ENCODE data around the gene PXYLP1.

The PXYLP1 gene

GRCh38 chr3:141287326-141287725, 55.7 kb downstream of the PXYLP1 start:
- Histone ChIP-seq H3K4me1 (ENCODE audit: control insufficient read depth, insufficient read depth, low read depth, low read length) (peaks cover 19% of the 10 kb centered on the region), H3K9ac (ENCODE audit: low read length) (no peak overlapping the region), H3K79me1 (replicated peaks; ENCODE audit: low read length, poor library complexity, severe bottlenecking) (no peaks in the 10 kb centered on the region), H4K8ac (ENCODE audit: low read length) (no peak overlapping the region), H2AK5ac (ENCODE audit: low read length, severe bottlenecking) (no peak overlapping the region), H3K27ac (ENCODE audit: low read length, poor library complexity, severe bottlenecking) (no peak overlapping the region), H3K27me3 (ENCODE audit: control insufficient read depth in 1 of 2, insufficient read depth in 1 of 2, low read length in 2 of 2) (no peaks in the 10 kb centered on the region), H3K18ac (ENCODE audit: low read depth in 1 of 2, low read length in 2 of 2) (no peak overlapping the region), H3K23ac (ENCODE audit: low read length in 2 of 2) (no peak overlapping the region), H2AFZ (ENCODE audit: low read depth, low read length) (no peak overlapping the region), H3K4me2 (ENCODE audit: low read length, poor library complexity, severe bottlenecking) (no peak overlapping the region), H4K91ac (ENCODE audit: low read length) (no peak overlapping the region), H2BK5ac (ENCODE audit: low read depth, low read length, poor library complexity, severe bottlenecking) (no peak overlapping the region), H3K4me3 (ENCODE audit: insufficient read depth in 1 of 2, low read depth in 1 of 2, low read length in 2 of 2) (no peak overlapping the region), H3K14ac (ENCODE audit: low read length in 2 of 2) (no peak overlapping the region), H3K4ac (ENCODE audit: low read depth in 1 of 2, low read length in 2 of 2) (no peak overlapping the region), H2BK12ac (ENCODE audit: low read length in 2 of 2) (no peak overlapping the region), H3K9me3 (ENCODE audit: control insufficient read depth, low read length) (no peaks in the 10 kb centered on the region), H3K36me3 (ENCODE audit: control insufficient read depth in 1 of 2, insufficient read depth in 2 of 2, low read depth in 1 of 2, low read length in 2 of 2) (peaks cover under 1 to 22% of the 10 kb centered on the region in 2 experiments), H2BK15ac (ENCODE audit: low read depth, poor library complexity, severe bottlenecking) (no peak overlapping the region), H2BK120ac (ENCODE audit: low read depth, low read length) (no peak overlapping the region)
- DNase-seq, result no peak
- 95% methylated on average over 9 of the region's 9 CpGs for WGBS

DNA sequence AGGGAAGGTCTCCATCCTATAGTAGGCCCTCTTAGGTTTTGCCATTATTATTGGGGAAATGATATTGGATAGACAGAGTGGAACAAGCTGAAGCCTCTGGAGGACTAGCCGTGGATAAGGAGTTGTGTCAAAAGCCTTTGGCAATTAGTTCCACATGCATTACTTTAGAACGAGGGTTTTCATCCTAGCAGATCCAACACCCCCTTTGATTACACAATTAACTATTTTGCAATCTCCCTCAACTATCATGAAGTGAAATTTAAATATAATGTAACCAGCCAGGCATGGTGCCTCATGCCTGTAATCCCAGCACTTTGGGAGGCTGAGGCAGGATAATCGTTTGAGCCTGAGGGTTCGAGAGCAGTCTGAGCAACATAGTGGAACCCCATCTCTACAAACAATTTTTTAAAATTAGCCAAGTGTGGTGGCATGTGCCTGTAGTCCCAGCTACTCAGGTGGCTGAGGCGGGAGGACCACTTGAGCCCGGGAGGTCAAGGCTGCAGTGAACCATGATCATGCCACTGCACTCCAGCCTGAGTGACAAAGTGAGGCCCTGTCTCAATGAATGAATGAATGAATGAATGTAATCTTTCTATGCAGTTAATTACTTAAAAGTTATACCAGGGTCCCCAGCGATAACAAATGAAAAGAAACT, 56.8 kb downstream of the PXYLP1 start:
- H3K9ac ChIP-seq (ENCODE audit: low read length), result no peak overlapping the region

GRCh38 chr3:141289228-141289772, 57.7 kb downstream of the PXYLP1 start:
- H3K27ac ChIP-seq (ENCODE audit: low read length, poor library complexity, severe bottlenecking), result peak overlapping the region; percentile 37
- H3K36me3 ChIP-seq (ENCODE audit: control insufficient read depth in 1 of 2, insufficient read depth in 2 of 2, low read depth in 1 of 2, low read length in 2 of 2), result peaks cover 7 to 26% of the 10 kb centered on the region in 2 experiments
- 70% methylated on average over 2 of the region's 2 CpGs for WGBS
- no peak overlapping the region for H3K18ac ChIP-seq (ENCODE audit: low read depth in 1 of 2, low read length in 2 of 2)
- H2BK5ac ChIP-seq (ENCODE audit: low read depth, low read length, poor library complexity, severe bottlenecking), result no peak overlapping the region
- no peak overlapping the region for H3K4ac ChIP-seq (ENCODE audit: low read depth in 1 of 2, low read length in 2 of 2)
- H3K79me1 ChIP-seq (replicated peaks; ENCODE audit: low read length, poor library complexity, severe bottlenecking), result no peaks in the 10 kb centered on the region
- H4K91ac ChIP-seq (ENCODE audit: low read length), result no peak overlapping the region
- H3K14ac ChIP-seq (ENCODE audit: low read length in 2 of 2), result no peak overlapping the region
- DNase-seq, result no peak
- H4K8ac ChIP-seq (ENCODE audit: low read length), result no peak overlapping the region
- no peak overlapping the region for H2BK15ac ChIP-seq (ENCODE audit: low read depth, poor library complexity, severe bottlenecking)
- H3K9me3 ChIP-seq (ENCODE audit: control insufficient read depth, low read length), result no peaks in the 10 kb centered on the region
- no peak overlapping the region for H3K9ac ChIP-seq (ENCODE audit: low read length)
- no peak overlapping the region for H2BK120ac ChIP-seq (ENCODE audit: low read depth, low read length)
- no peak overlapping the region for H2BK12ac ChIP-seq (ENCODE audit: low read length in 2 of 2)
- no peak overlapping the region for H2AFZ ChIP-seq (ENCODE audit: low read depth, low read length)
- no peak overlapping the region for H3K4me3 ChIP-seq (ENCODE audit: insufficient read depth in 1 of 2, low read depth in 1 of 2, low read length in 2 of 2)
- no peaks in the 10 kb centered on the region for H3K27me3 ChIP-seq (ENCODE audit: control insufficient read depth in 1 of 2, insufficient read depth in 1 of 2, low read length in 2 of 2)
- H3K4me2 ChIP-seq (ENCODE audit: low read length, poor library complexity, severe bottlenecking), result no peak overlapping the region
- peaks cover 22% of the 10 kb centered on the region for H3K4me1 ChIP-seq (ENCODE audit: control insufficient read depth, insufficient read depth, low read depth, low read length)
- H2AK5ac ChIP-seq (ENCODE audit: low read length, severe bottlenecking), result no peak overlapping the region
- no peak overlapping the region for H3K23ac ChIP-seq (ENCODE audit: low read length in 2 of 2)

More for the DNA sequence above, 56.8 kb downstream of the PXYLP1 start:
- Histone ChIP-seq H3K79me1 (replicated peaks; ENCODE audit: low read length, poor library complexity, severe bottlenecking) (no peaks in the 10 kb centered on the region), H3K36me3 (ENCODE audit: control insufficient read depth in 1 of 2, insufficient read depth in 2 of 2, low read depth in 1 of 2, low read length in 2 of 2) (peaks cover 7 to 27% of the 10 kb centered on the region in 2 experiments), H4K8ac (ENCODE audit: low read length) (no peak overlapping the region), H3K14ac (ENCODE audit: low read length in 2 of 2) (no peak overlapping the region), H3K27me3 (ENCODE audit: control insufficient read depth in 1 of 2, insufficient read depth in 1 of 2, low read length in 2 of 2) (no peaks in the 10 kb centered on the region), H3K9me3 (ENCODE audit: control insufficient read depth, low read length) (no peaks in the 10 kb centered on the region), H3K4me1 (ENCODE audit: control insufficient read depth, insufficient read depth, low read depth, low read length) (peaks cover 22% of the 10 kb centered on the region), H2BK120ac (ENCODE audit: low read depth, low read length) (no peak overlapping the region), H3K4ac (ENCODE audit: low read depth in 1 of 2, low read length in 2 of 2) (no peak overlapping the region), H2AFZ (ENCODE audit: low read depth, low read length) (no peak overlapping the region), H2BK12ac (ENCODE audit: low read length in 2 of 2) (no peak overlapping the region), H2BK15ac (ENCODE audit: low read depth, poor library complexity, severe bottlenecking) (no peak overlapping the region), H3K18ac (ENCODE audit: low read depth in 1 of 2, low read length in 2 of 2) (no peak overlapping the region), H3K23ac (ENCODE audit: low read length in 2 of 2) (no peak overlapping the region), H3K4me3 (ENCODE audit: insufficient read depth in 1 of 2, low read depth in 1 of 2, low read length in 2 of 2) (no peak overlapping the region), H2BK5ac (ENCODE audit: low read depth, low read length, poor library complexity, severe bottlenecking) (no peak overlapping the region), H4K91ac (ENCODE audit: low read length) (no peak overlapping the region), H2AK5ac (ENCODE audit: low read length, severe bottlenecking) (no peak overlapping the region), H3K4me2 (ENCODE audit: low read length, poor library complexity, severe bottlenecking) (no peak overlapping the region), H3K27ac (ENCODE audit: low read length, poor library complexity, severe bottlenecking) (no peak overlapping the region)
- DNase-seq, result no peak
- WGBS, result 95% methylated on average over 6 of the region's 7 CpGs

GRCh38 chr3:141291559-141292355, 60.1 kb downstream of the PXYLP1 start:
- Histone ChIP-seq H2AFZ (ENCODE audit: low read depth, low read length) (no peak overlapping the region), H3K27me3 (ENCODE audit: control insufficient read depth in 1 of 2, insufficient read depth in 1 of 2, low read length in 2 of 2) (no peaks in the 10 kb centered on the region), H3K14ac (ENCODE audit: low read length in 2 of 2) (no peak overlapping the region), H3K9ac (ENCODE audit: low read length) (no peak overlapping the region), H3K27ac (ENCODE audit: low read length, poor library complexity, severe bottlenecking) (peak overlapping the region; percentile 59), H3K4me1 (ENCODE audit: control insufficient read depth, insufficient read depth, low read depth, low read length) (peaks cover 22% of the 10 kb centered on the region), H4K91ac (ENCODE audit: low read length) (no peak overlapping the region), H3K4me2 (ENCODE audit: low read length, poor library complexity, severe bottlenecking) (no peak overlapping the region), H2BK15ac (ENCODE audit: low read depth, poor library complexity, severe bottlenecking) (no peak overlapping the region), H3K18ac (ENCODE audit: low read depth in 1 of 2, low read length in 2 of 2) (peak overlapping the region in 1 of 2 experiments; percentile 4), H2BK120ac (ENCODE audit: low read depth, low read length) (no peak overlapping the region), H2AK5ac (ENCODE audit: low read length, severe bottlenecking) (peak overlapping the region; percentile 33), H3K23ac (ENCODE audit: low read length in 2 of 2) (no peak overlapping the region), H4K8ac (ENCODE audit: low read length) (no peak overlapping the region), H3K4me3 (ENCODE audit: insufficient read depth in 1 of 2, low read depth in 1 of 2, low read length in 2 of 2) (no peak overlapping the region), H3K4ac (ENCODE audit: low read depth in 1 of 2, low read length in 2 of 2) (no peak overlapping the region), H3K36me3 (ENCODE audit: control insufficient read depth in 1 of 2, insufficient read depth in 2 of 2, low read depth in 1 of 2, low read length in 2 of 2) (peaks cover 7 to 22% of the 10 kb centered on the region in 2 experiments), H3K9me3 (ENCODE audit: control insufficient read depth, low read length) (no peaks in the 10 kb centered on the region), H2BK5ac (ENCODE audit: low read depth, low read length, poor library complexity, severe bottlenecking) (no peak overlapping the region), H2BK12ac (ENCODE audit: low read length in 2 of 2) (peak overlapping the region in 1 of 2 experiments; percentile 17), H3K79me1 (replicated peaks; ENCODE audit: low read length, poor library complexity, severe bottlenecking) (no peaks in the 10 kb centered on the region)
- 94% methylated on average over 10 of the region's 12 CpGs for WGBS
- no peak for DNase-seq
